GM23338 (cell line): Measurements from ENCODE around the gene LRRC3.

Experiments used
- CTCF ChIP-seq, 2 experiments: fragments of 200-600 bp in 1 of 2; sonication (generic) in 1 of 2; conservative IDR thresholded peaks; 2 replicates each; pipeline versions ENCODE4 v1.5.1 to v1.6.1; 2016 to 2017; ENCODE audit warnings: antibody characterized with exemption in 2 of 2, low read depth in 2 of 2, mild to moderate bottlenecking in 2 of 2, moderate library complexity in 1 of 2
- EZH2 ChIP-seq: fragments of 200-600 bp; sonication (generic); IDR thresholded peaks from one replicate; pipeline ENCODE4 v1.8.0; 2017; ENCODE audit warnings: antibody characterized with exemption, mild to moderate bottlenecking, low read depth; ENCODE audit not compliant: unreplicated experiment
- EZH2phosphoT487 ChIP-seq: fragments of 200-600 bp; sonication (generic); IDR thresholded peaks from one replicate; pipeline ENCODE4 v1.8.1; 2018; ENCODE audit warnings: antibody characterized with exemption; ENCODE audit not compliant: unreplicated experiment
- JUNB ChIP-seq: IDR thresholded peaks from one replicate; pipeline ENCODE4 v1.6.1; 2016; ENCODE audit warnings: antibody characterized with exemption; ENCODE audit not compliant: unreplicated experiment
- NANOG ChIP-seq: IDR thresholded peaks from 2 replicates; pipeline ENCODE4 v1.6.1; 2016; ENCODE audit warnings: antibody characterized with exemption, borderline replicate concordance
- POLR2AphosphoS5 ChIP-seq: IDR thresholded peaks from 2 replicates; pipeline ENCODE4 v1.6.1; 2016; ENCODE audit warnings: antibody characterized with exemption, low read depth
- STAT1 ChIP-seq: IDR thresholded peaks from one replicate; pipeline ENCODE4 v1.6.1; 2016; ENCODE audit warnings: antibody characterized with exemption; ENCODE audit not compliant: unreplicated experiment

DNA sequence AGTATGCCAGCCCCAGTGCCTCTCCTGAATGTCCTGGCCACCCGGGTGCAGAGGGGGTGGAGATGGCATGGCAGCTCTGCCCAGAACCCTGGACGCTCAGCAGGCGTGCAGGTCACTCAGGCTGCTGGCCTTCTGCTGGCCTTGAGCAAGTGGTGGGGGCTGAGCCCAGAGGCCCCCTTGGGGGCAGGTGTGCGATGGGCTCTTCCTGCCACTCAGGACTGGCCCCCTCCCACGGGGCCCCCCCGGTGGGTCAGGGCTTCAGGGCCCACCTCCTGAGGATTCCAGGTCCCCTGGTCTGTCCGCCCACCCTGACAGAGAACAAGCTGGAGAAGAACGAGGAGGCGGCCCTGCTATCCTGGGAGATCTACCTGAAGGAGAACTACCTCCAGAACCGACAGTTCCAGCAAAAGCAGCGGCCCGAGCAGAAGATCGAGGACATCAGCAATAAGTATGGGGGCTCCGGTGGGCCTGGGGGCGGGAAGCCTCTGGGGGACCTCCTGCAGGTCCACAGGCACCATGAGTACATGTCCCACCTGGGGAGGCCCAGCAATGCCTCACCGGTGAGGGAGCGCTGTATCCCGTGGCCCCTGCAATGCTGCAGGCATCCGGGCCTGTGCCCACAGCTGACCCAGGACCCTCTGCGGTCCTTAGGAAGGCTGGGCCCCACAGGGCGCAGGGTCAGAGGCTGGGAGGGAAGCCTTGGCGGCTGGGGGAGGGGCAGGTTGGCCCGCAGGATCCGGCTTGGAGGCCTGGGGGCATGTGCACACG, 37.0 kb upstream of the LRRC3 start:
- TF ChIP-seq EZH2phosphoT487 (no peak), CTCF (conservative IDR thresholded peaks at IDR 0.05; ENCODE audit: low read depth in 2 of 2) (no peak), EZH2 (no peak), JUNB (no peak), POLR2AphosphoS5 (no peak), STAT1 (no peak), NANOG (no peak)
